ENCODE measurements around the gene POMT2. TPM values are rescaled to one million over a fixed set of nuclear protein-coding genes. Genes with fewer than 3 reads are reported as not detected.

The POMT2 gene
- total and polyA plus RNA-seq, 2 donors (not counting 3 experiments of a cell fraction or from before 2014, with no cell fraction given), result 19.5 to 48.2 TPM

DNA sequence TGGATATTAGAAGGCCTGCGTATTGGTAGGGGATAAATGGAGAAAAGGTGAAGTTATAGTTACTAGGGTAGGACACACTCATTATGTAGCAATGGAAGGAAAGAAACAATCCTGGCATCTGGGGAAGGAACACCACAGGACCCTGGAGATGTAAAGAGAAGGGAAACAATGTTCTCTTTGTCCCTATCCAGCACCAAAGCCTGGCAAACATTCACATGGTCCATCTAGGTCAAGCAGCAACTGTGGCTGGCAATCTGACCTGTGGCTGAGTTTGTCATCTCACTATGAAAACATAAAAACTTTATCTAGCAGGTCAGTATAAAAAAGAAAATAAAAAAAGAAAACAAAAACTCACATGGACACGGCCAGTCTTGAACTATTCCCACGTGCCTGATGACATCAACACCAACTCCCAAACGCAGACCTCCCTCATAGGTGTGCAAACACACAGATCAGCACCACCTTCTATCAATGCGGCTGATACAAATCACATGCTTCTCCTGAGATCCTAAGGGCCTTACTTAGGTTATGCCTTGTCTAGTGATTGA, 2.6 kb downstream of the POMT2 start:
- dilution Hi-C loops (cut with MboI; ENCODE audit: extremely low pct_ligation_motif_present, low sequenced_read_pairs) (no loop called here), intact Hi-C loops (cut with micrococcal nuclease) (no loop called here)
- no peak overlapping the region for H3K9ac ChIP-seq (replicated peaks; ENCODE audit: extremely low read depth, insufficient read depth, low read length)
- DNase-seq (ENCODE audit: low read depth, low spot score) (no peak), FAIRE-seq (no peak)
- no peak overlapping the region for H3K4me2 ChIP-seq (ENCODE audit: insufficient read depth, low read length)
- no peaks in the 10 kb centered on the region for H4K20me1 ChIP-seq (replicated peaks; ENCODE audit: control insufficient read depth, extremely low read depth, insufficient read depth, low read length)
- peaks cover 17% of the 10 kb centered on the region for H3K4me1 ChIP-seq (ENCODE audit: control insufficient read depth, extremely low read depth, insufficient read depth, low read length)
- H3K9me3 ChIP-seq (replicated peaks; ENCODE audit: control insufficient read depth, insufficient read depth, low read length), result no peaks in the 10 kb centered on the region
- TF ChIP-seq POLR2AphosphoS5 (IDR thresholded peaks at IDR 0.05; ENCODE audit: insufficient read depth, low read depth, low read length) (no peak), EZH2 (IDR thresholded peaks at IDR 0.05; ENCODE audit: borderline replicate concordance, low read depth, low read length, severe bottlenecking) (no peak), FOS (IDR thresholded peaks at IDR 0.05; ENCODE audit: borderline replicate concordance, insufficient read depth, low read length) (no peak), JUN (IDR thresholded peaks at IDR 0.05; ENCODE audit: borderline replicate concordance, insufficient read depth, insufficient read length, low read depth) (no peak), MYC (IDR thresholded peaks at IDR 0.05; ENCODE audit: low read depth, low read length) (no peak), GATA2 (IDR thresholded peaks at IDR 0.05; ENCODE audit: insufficient read depth, insufficient read length, low read depth, low read length) (no peak), MAX (IDR thresholded peaks at IDR 0.05; ENCODE audit: insufficient read depth, insufficient read length) (no peak), POLR2A (IDR thresholded peaks at IDR 0.05; ENCODE audit: low read depth, low read length) (no peak)
- TF ChIP-seq, protein P1, sequence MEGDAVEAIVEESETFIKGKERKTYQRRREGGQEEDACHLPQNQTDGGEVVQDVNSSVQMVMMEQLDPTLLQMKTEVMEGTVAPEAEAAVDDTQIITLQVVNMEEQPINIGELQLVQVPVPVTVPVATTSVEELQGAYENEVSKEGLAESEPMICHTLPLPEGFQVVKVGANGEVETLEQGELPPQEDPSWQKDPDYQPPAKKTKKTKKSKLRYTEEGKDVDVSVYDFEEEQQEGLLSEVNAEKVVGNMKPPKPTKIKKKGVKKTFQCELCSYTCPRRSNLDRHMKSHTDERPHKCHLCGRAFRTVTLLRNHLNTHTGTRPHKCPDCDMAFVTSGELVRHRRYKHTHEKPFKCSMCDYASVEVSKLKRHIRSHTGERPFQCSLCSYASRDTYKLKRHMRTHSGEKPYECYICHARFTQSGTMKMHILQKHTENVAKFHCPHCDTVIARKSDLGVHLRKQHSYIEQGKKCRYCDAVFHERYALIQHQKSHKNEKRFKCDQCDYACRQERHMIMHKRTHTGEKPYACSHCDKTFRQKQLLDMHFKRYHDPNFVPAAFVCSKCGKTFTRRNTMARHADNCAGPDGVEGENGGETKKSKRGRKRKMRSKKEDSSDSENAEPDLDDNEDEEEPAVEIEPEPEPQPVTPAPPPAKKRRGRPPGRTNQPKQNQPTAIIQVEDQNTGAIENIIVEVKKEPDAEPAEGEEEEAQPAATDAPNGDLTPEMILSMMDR (IDR thresholded peaks at IDR 0.05; ENCODE audit: extremely low read depth in 1 of 2, insufficient read depth in 1 of 2, low read depth in 1 of 2, low read length in 2 of 2), result no peak
- ChIA-PET CTCF (no interaction called here), POLR2A (no interaction called here)
- peaks cover 19% of the 10 kb centered on the region for H3K79me2 ChIP-seq (ENCODE audit: control insufficient read depth, insufficient read depth, low read length)
- BruUV-seq (replicated peaks), result no TSS peak
- no peak overlapping the region for H3K27ac ChIP-seq (ENCODE audit: insufficient read depth, low read depth, low read length)
- H3K36me3 ChIP-seq (ENCODE audit: control insufficient read depth in 2 of 2, extremely low read depth in 1 of 2, insufficient read depth in 2 of 2, low read length in 2 of 2), result no peaks in the 10 kb centered on the region
- H3K27me3 ChIP-seq (ENCODE audit: control insufficient read depth in 2 of 2, insufficient read depth in 2 of 2, low read length in 2 of 2), result no peaks in the 10 kb centered on the region
- H2AFZ ChIP-seq (ENCODE audit: low read depth, low read length), result no peak overlapping the region
- no peaks in the 10 kb centered on the region for H3K9me1 ChIP-seq (replicated peaks; ENCODE audit: control insufficient read depth, extremely low read depth, insufficient read depth, low read length)
- no peak overlapping the region for H3K4me3 ChIP-seq (replicated peaks in 1 of 3; ENCODE audit: insufficient read depth in 1 of 3, low read depth in 1 of 3, low read length in 3 of 3)
